CD4-positive, alpha-beta T cell treated with Interleukin-15 for 1 hour (primary cell): ENCODE results near the gene CLTA.
"Not testable (repeated sequence)": the region's sequence is repeated elsewhere in the genome, so short reads cannot be mapped to it uniquely, and the experiment has no call there.

Experiments used
- DNase-seq: peaks from one replicate; pipeline ENCODE4 v3.0.0-alpha.2; 2020

Gene CLTA

GRCh38 chr9:36248061-36248460, 57.3 kb downstream of the CLTA start:
- not testable (repeated sequence) for DNase-seq

GRCh38 chr9:36249189-36249588, 58.5 kb downstream of the CLTA start:
- DNase-seq, result no peak

GRCh38 chr9:36250079-36250478, 59.4 kb downstream of the CLTA start:
- no peak for DNase-seq

GRCh38 chr9:36251428-36251827, 60.7 kb downstream of the CLTA start:
- DNase-seq, result no peak

GRCh38 chr9:36258208-36258995, 67.7 kb downstream of the CLTA start, which contains the start of gene GNE:
TSS of gene GNE (minus strand) at chr9:36258448. CDS start at chr9:36249355, 9,093 bp downstream.
- peak; percentile 95 for DNase-seq

- no peak for DNase-seq
These were observed 68.3 kb downstream of the CLTA start for GRCh38 chr9:36258996-36259533.
